GM23248 (cell line): ENCODE measurements around the gene ADIRF. TPM values are rescaled to one million over a fixed set of nuclear protein-coding genes. Genes with fewer than 3 reads are reported as not detected.
"Not testable (repeated sequence)": the region's sequence is repeated elsewhere in the genome, so short reads cannot be mapped to it uniquely, and the experiment has no call there.

Experiments
- DNase-seq: peaks from one replicate; pipeline ENCODE4 v3.0.0-alpha.2; 2015
- H2AFZ ChIP-seq: fragments of 200-600 bp; sonication (generic); 2 replicates; pipeline ENCODE4 v1.6.1; 2016; ENCODE audit warnings: antibody characterized with exemption
- H3F3A ChIP-seq: fragments of 200-600 bp; sonication (generic); 2 replicates; pipeline ENCODE4 v1.6.1; 2016; ENCODE audit warnings: mild to moderate bottlenecking, antibody characterized with exemption, mixed run types; ENCODE audit not compliant: insufficient read depth
- H3K27ac ChIP-seq: fragments of 200-600 bp; sonication (generic); 2 replicates; pipeline ENCODE4 v1.5.1; 2016; ENCODE audit warnings: mild to moderate bottlenecking
- H3K27me3 ChIP-seq: fragments of 200-600 bp; sonication (generic); replicated peaks from 2 replicates; pipeline ENCODE4 v1.6.1; 2016; ENCODE audit warnings: mild to moderate bottlenecking; ENCODE audit not compliant: insufficient read depth
- H3K36me3 ChIP-seq: fragments of 200-600 bp; sonication (generic); 2 replicates; pipeline ENCODE4 v1.6.1; 2016; ENCODE audit warnings: low read depth, mild to moderate bottlenecking
- H3K4me1 ChIP-seq: fragments of 200-600 bp; sonication (generic); 2 replicates; pipeline ENCODE4 v1.6.1; 2016; ENCODE audit warnings: mild to moderate bottlenecking; ENCODE audit not compliant: insufficient read depth
- H3K4me2 ChIP-seq: fragments of 200-600 bp; sonication (generic); one replicate; pipeline ENCODE4 v1.6.1; 2016; ENCODE audit warnings: mild to moderate bottlenecking; ENCODE audit not compliant: unreplicated experiment
- H3K4me3 ChIP-seq: fragments of 200-600 bp; sonication (generic); 2 replicates; pipeline ENCODE4 v1.5.1; 2016; ENCODE audit warnings: mild to moderate bottlenecking
- H3K79me2 ChIP-seq: fragments of 200-600 bp; sonication (generic); 2 replicates; pipeline ENCODE4 v1.6.1; 2016; ENCODE audit warnings: mild to moderate bottlenecking; ENCODE audit not compliant: insufficient read depth
- H3K9ac ChIP-seq: fragments of 200-600 bp; sonication (generic); 2 replicates; pipeline ENCODE4 v1.6.1; 2016; ENCODE audit warnings: mild to moderate bottlenecking
- H3K9me2 ChIP-seq: fragments of 200-600 bp; sonication (generic); 2 replicates; pipeline ENCODE4 v1.6.1; 2016; ENCODE audit warnings: mixed run types, mild to moderate bottlenecking, moderate library complexity; ENCODE audit not compliant: insufficient read depth
- H3K9me3 ChIP-seq: fragments of 200-600 bp; sonication (generic); one replicate; pipeline ENCODE4 v1.6.1; 2017; ENCODE audit warnings: low read depth
- H4K20me1 ChIP-seq: fragments of 200-600 bp; sonication (generic); 2 replicates; pipeline ENCODE4 v1.6.0; 2016; ENCODE audit not compliant: insufficient read depth
- WGBS, 2 experiments: methylation state at CpG; one replicate each; pipeline ENCODE4 v1.1.6; 2015 to 2017; ENCODE audit warnings: low lambda C conversion rate in 2 of 2, low coverage in 1 of 2; ENCODE audit errors: missing lambda C conversion rate in 2 of 2; 5-methylcytosine and 5-hydroxymethylcytosine counted together
- in situ Hi-C: fragments of 300-500 bp; cut with MboI; formaldehyde crosslinking; loops from 2 replicates; pipeline ENCODE4 v1.15.0; 2020
- polyA plus RNA-seq: library from polyadenylated mRNA; unstranded; fragments of >200 nt; fragmentation: Nextera tagmentation; extraction: Ambion mirVana; gene quantifications from 2 replicates; pipeline ENCODE4 v1.2.1, GENCODE V29; 2016
- small RNA-seq: library from RNA; depleted of rRNA; stranded (forward); fragments of <200 nt; gene quantifications from one replicate; pipeline ENCODE3, GENCODE V24; 2014; ENCODE audit warnings: low read depth, low replicate concordance
- total RNA-seq: library from RNA; depleted of rRNA; stranded (reverse); fragments of >200 nt; shearing (Covaris generic); gene quantifications from 2 replicates; pipeline ENCODE4 v1.2.3, GENCODE V29; 2014; rRNA removed

ADIRF gene
- total and polyA plus RNA-seq, 2 experiments from 2014 or later: 17.6 to 175 TPM

DNA sequence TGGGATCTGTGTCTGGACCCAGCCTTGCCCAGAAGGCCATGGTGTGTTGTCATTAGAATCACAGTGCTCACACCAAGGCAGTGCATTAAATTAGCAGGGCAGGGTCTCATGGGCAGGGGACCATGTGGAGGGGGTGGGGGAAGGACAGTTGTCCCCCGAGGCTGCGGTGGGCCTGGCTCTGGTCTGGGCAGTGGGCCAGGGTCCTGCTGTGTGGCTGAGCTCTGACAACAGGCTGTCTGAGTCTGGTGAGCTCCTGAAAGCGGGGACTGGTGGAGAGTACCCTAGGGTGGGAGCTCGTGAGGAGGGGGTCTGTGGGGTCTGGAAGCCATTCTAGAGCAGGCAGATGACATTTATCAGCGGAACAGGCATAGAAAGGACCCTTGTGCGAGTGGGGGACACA, 49.8 kb downstream of the ADIRF start:
- H3K79me2 ChIP-seq, H3K9me2 ChIP-seq, H3K9ac ChIP-seq, H3K4me2 ChIP-seq, DNase-seq, H4K20me1 ChIP-seq, H3F3A ChIP-seq, H3K9me3 ChIP-seq, H3K36me3 ChIP-seq, H3K4me3 ChIP-seq, H3K27ac ChIP-seq, H3K27me3 ChIP-seq, H2AFZ ChIP-seq, in situ Hi-C loops: not testable (repeated sequence)
- peaks cover 15% of the 10 kb centered on the region for H3K4me1 ChIP-seq
- WGBS, 2 experiments: 81 to 93% methylated on average over 2 to 6 of the region's 6 CpGs

DNA sequence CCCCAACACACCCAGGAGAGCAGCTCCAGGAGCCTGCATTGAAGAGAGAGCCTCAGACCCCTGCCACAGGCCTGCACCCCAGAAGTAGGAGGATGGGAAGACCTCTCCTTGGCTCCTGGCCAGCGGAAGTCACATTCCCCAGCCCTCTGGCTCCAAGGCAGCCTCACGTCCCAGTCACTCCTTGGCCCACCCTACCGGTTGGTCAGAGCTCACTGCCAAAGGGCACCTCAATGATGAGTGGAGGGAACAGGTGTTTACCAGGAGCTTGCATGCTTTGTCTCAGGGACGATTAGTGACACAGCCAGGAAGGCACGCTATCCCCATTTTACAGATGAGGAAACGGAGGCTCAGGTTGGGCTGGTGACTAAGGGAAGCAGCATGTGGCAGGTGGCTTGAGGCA, 50.8 kb downstream of the ADIRF start:
- H4K20me1 ChIP-seq, H2AFZ ChIP-seq, in situ Hi-C loops, H3K36me3 ChIP-seq, H3K9me2 ChIP-seq, H3K9ac ChIP-seq, H3F3A ChIP-seq, H3K27ac ChIP-seq, DNase-seq, H3K4me3 ChIP-seq, H3K9me3 ChIP-seq, H3K79me2 ChIP-seq, H3K4me2 ChIP-seq, H3K27me3 ChIP-seq: not testable (repeated sequence)
- peaks cover 15% of the 10 kb centered on the region for H3K4me1 ChIP-seq
- 84 to 86% methylated on average over 6 of the region's 6 CpGs for WGBS, 2 experiments

DNA sequence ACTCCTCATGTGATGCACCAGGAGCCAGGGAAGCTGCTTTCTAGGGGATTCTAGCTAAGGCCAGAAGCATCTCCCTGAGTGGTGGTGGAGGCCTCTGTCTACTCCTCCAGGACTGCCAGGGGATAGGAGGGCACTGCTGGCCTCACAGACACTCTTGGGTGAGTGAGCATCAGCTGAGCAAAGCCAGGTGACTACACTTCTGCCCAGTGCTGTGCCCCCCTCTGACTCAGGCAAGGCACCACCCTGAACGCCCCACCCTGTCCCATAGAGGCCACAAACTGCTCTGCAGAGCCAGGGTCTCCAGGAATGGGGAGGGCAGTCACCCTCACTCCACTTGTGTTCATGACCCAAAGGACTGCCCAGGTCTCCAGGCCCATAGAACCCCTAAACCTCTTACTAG, 51.2 kb downstream of the ADIRF start:
- H3K36me3 ChIP-seq, H3K79me2 ChIP-seq, H2AFZ ChIP-seq, H3F3A ChIP-seq, H3K4me2 ChIP-seq, H3K4me3 ChIP-seq, H3K9me2 ChIP-seq, in situ Hi-C loops, H3K27me3 ChIP-seq, H4K20me1 ChIP-seq, H3K27ac ChIP-seq, H3K9ac ChIP-seq, H3K9me3 ChIP-seq: not testable (repeated sequence)
- H3K4me1 ChIP-seq: peaks cover 17% of the 10 kb centered on the region
- 100% methylated on average over 1 of the region's 1 CpG for WGBS, 2 experiments
- DNase-seq: peak; percentile 4

DNA sequence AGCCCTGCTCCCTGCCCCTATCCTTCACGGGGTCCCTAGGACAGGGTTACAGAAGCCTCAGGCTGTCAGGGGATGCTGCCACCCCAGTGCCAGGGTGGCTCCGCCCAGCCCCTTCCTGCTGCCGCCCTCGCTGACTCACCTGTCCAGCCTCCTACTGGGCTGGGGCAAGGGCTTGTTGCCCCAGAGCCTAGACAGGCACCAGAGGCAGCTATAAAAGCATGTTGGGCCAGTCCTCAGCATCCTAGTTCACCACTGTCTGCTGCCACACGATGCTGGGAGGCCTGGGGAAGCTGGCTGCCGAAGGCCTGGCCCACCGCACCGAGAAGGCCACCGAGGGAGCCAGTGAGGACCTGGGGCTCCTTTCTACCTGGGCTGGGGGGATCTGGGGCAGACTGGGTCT, 51.8 kb downstream of the ADIRF start, which contains the start of gene FAM25A:
TSS of gene FAM25A (plus strand) at position 239 of the 400 bp plus-strand sequence. CDS start at position 270, 31 bp downstream.
- H4K20me1 ChIP-seq: not testable (repeated sequence)
- WGBS, 2 experiments: 83 to 86% methylated on average over 5 to 8 of the region's 9 CpGs

More for the DNA sequence above, 51.8 kb downstream of the ADIRF start, which contains the start of gene FAM25A:
- H3K9me2 ChIP-seq, H3K4me3 ChIP-seq, H3K27ac ChIP-seq, H3K27me3 ChIP-seq, H2AFZ ChIP-seq, H3K79me2 ChIP-seq, H3K9ac ChIP-seq, H3K9me3 ChIP-seq, H3K36me3 ChIP-seq, H3F3A ChIP-seq, in situ Hi-C loops, DNase-seq, H3K4me2 ChIP-seq: not testable (repeated sequence)
- peaks cover 23% of the 10 kb centered on the region for H3K4me1 ChIP-seq

Small RNA genes within 50 kb of the gene (small RNA-seq; reads per million reads assigned to genes)
- not detected for gene BMS1P3
- not detected for gene FAM25A

Other genes with a start within 250 kb of the ADIRF start
- gene BMPR1A, start 211.9 kb upstream of the ADIRF start, total RNA-seq: 35.5 and 41.7 TPM in 2 replicates
- gene BMPR1A, start 211.9 kb upstream of the ADIRF start, polyA plus RNA-seq: 15.5 and 16.5 TPM in 2 replicates
- gene MMRN2, start 10.9 kb upstream of the ADIRF start, total RNA-seq: 4.5 and 7.3 TPM in 2 replicates
- gene MMRN2, start 10.9 kb upstream of the ADIRF start, polyA plus RNA-seq: 1.2 and 1.5 TPM in 2 replicates
- 1.2 and 1.8 TPM in 2 replicates for gene SNCG, start 9.9 kb upstream of the ADIRF start, total RNA-seq
- gene SNCG, start 9.9 kb upstream of the ADIRF start, polyA plus RNA-seq: 2.8 and 3.1 TPM in 2 replicates
- not detected in 2 replicates for gene FAM25A, start 51.8 kb downstream of the ADIRF start, total RNA-seq
- gene FAM25A, start 51.8 kb downstream of the ADIRF start, polyA plus RNA-seq: not detected in 2 replicates
- gene GLUD1, start 126.4 kb downstream of the ADIRF start, total RNA-seq: 209 and 234 TPM in 2 replicates
- 98.5 and 98.8 TPM in 2 replicates for gene GLUD1, start 126.4 kb downstream of the ADIRF start, polyA plus RNA-seq
- gene SHLD2, start 126.7 kb downstream of the ADIRF start, total RNA-seq: 17.8 and 22.9 TPM in 2 replicates
- gene SHLD2, start 126.7 kb downstream of the ADIRF start, polyA plus RNA-seq: 13.5 and 14.0 TPM in 2 replicates